Stomach (tissue), 9 donors: ENCODE results near the gene AGAP2. TPM values are rescaled to one million over a fixed set of nuclear protein-coding genes. Genes with fewer than 3 reads are reported as not detected.

Experiments used
- DNase-seq, 2 donors: peaks; one replicate each; pipeline versions ENCODE4 v3.0.0 to v3.0.0-alpha.2; 2013 to 2019
- H3K27ac ChIP-seq, 5 donors: fragments of 200-600 bp in 4 of 5; sonication (generic) in 4 of 5; one replicate each; pipeline ENCODE4 v1.5.1; 2013 to 2019; ENCODE audit warnings: mild to moderate bottlenecking in 1 of 5, moderate library complexity in 1 of 5
- H3K27me3 ChIP-seq, 3 donors: fragments of 200-600 bp; sonication (generic); one replicate each; pipeline ENCODE4 v1.5.1; 2017 to 2019; ENCODE audit warnings: mixed run types in 1 of 3
- H3K36me3 ChIP-seq, 4 donors: fragments of 200-600 bp; sonication (generic); 1 replicate in 3 of 4; 2 replicates in 1 of 4; pipeline ENCODE4 v1.5.1; 2016 to 2019
- H3K4me1 ChIP-seq, 4 donors: fragments of 200-600 bp; sonication (generic); one replicate each; pipeline ENCODE4 v1.5.1; 2016 to 2019
- H3K4me3 ChIP-seq, 4 donors: fragments of 200-600 bp; sonication (generic) in 3 of 4; one replicate each; pipeline ENCODE4 v1.5.1; 2016 to 2019; ENCODE audit warnings: mild to moderate bottlenecking in 1 of 4
- H3K9me3 ChIP-seq, 4 donors: fragments of 200-600 bp; sonication (generic); one replicate each; pipeline ENCODE4 v1.5.1; 2016 to 2019
- CTCF ChIP-seq, 7 experiments: fragments of 450-650 bp in 4 of 7; fragments of 200-600 bp in 3 of 7; sonication (generic) in 3 of 7; IDR thresholded peaks; one replicate each; pipeline ENCODE4 v1.5.1; 2016 to 2019; ENCODE audit warnings: antibody characterized with exemption in 7 of 7, control low read depth in 2 of 7, mild to moderate bottlenecking in 1 of 7
- EP300 ChIP-seq: sonication (generic); formaldehyde crosslinking; IDR thresholded peaks from one replicate; pipeline ENCODE4 v1.6.1; 2017; ENCODE audit warnings: antibody characterized with exemption
- POLR2A ChIP-seq, 4 donors: fragments of 450-650 bp; IDR thresholded peaks; one replicate each; pipeline ENCODE4 v1.6.1; 2016; ENCODE audit warnings: antibody characterized with exemption in 4 of 4, control low read depth in 2 of 4, mild to moderate bottlenecking in 1 of 4, moderate library complexity in 1 of 4
- POLR2AphosphoS5 ChIP-seq, 3 donors: sonication (generic); formaldehyde crosslinking; IDR thresholded peaks; one replicate each; pipeline ENCODE4 v1.6.1; 2016; ENCODE audit warnings: antibody characterized with exemption in 3 of 3
- WGBS, 5 donors: extraction: QIAGEN DNeasy Blood & Tissue Kit in 3 of 5; methylation state at CpG; one replicate each; pipeline versions ENCODE4 v1.1.5 to v1.1.7; 2013 to 2018; 5-methylcytosine and 5-hydroxymethylcytosine counted together
- intact Hi-C: fragments of 100-400 bp; cut with DNase I; formaldehyde crosslinking; loops from one replicate; pipeline ENCODE4 v1.15.1; 2023; ENCODE audit warnings: low total_unique reads
- polyA plus RNA-seq, 3 donors: library from polyadenylated mRNA; stranded (reverse); fragments of 200-250 nt; gene quantifications; one replicate each; pipeline ENCODE4 v1.2.3, GENCODE V29; 2013
- total RNA-seq, 5 donors: library from RNA; depleted of rRNA; stranded (reverse); fragments of >200 nt; gene quantifications; one replicate each; pipeline versions ENCODE4 v1.1.0 to v1.2.3, GENCODE V29; 2014 to 2016
- donor health status: healthy with polysubstance abuse.
- donor health status: Bipolar disorder and iron deficiency.
- donor health status: healthy.

Gene AGAP2
- total and polyA plus RNA-seq, 8 donors: under 0.01 to 5.7 (median 0.68) TPM; not detected in 1

- WGBS, 5 donors: 0 to 1% (median 0%) methylated on average over 24 to 28 of the region's 28 CpGs
- H3K4me1 ChIP-seq: peaks cover 17 to 29% (median 28%) of the 10 kb centered on the region in 4 donors
- peak within 1 kb of the TSS; percentile 92 to 96 (median 93) for H3K27ac ChIP-seq
- DNase-seq: peak; percentile 95 to 99
- intact Hi-C loops: no loop called here
- TF ChIP-seq POLR2AphosphoS5 (IDR thresholded peaks at IDR 0.05) (peak; percentile 41 to 92 (median 62)), CTCF (IDR thresholded peaks at IDR 0.05) (no peak), EP300 (no peak)
- H3K36me3 ChIP-seq: peaks cover 0 to 44% (median 37%) of the 10 kb centered on the region in 4 donors
- peak within 1 kb of the TSS; percentile 57 to 95 (median 76) for H3K4me3 ChIP-seq
- peaks cover 0 to 8% (median 8%) of the 10 kb centered on the region in 3 donors for H3K27me3 ChIP-seq
- H3K9me3 ChIP-seq: no peaks in the 10 kb centered on the region
These were observed 33.4 kb upstream of the AGAP2 start, which contains the start of gene METTL1 for GRCh38 chr12:57771873-57772428. METTL1 (minus strand) TSS chr12:57772105; CDS start chr12:57772083, 22 bp downstream.

- intact Hi-C loops: no loop called here
- Histone ChIP-seq H3K27me3 (peaks cover 0 to 14% (median 14%) of the 10 kb centered on the region in 3 donors), H3K36me3 (peaks cover 0 to 44% (median 37%) of the 10 kb centered on the region in 4 donors), H3K9me3 (no peaks in the 10 kb centered on the region), H3K4me1 (peaks cover 23 to 35% (median 34%) of the 10 kb centered on the region in 4 donors), H3K27ac (peak overlapping the region; percentile 92 to 96 (median 93)), H3K4me3 (peak overlapping the region; percentile 57 to 95 (median 76))
- WGBS, 5 donors: 1 to 2% (median 2%) methylated on average over 16 of the region's 16 CpGs
- TF ChIP-seq EP300 (no peak), POLR2AphosphoS5 (IDR thresholded peaks at IDR 0.05) (no peak), POLR2A (IDR thresholded peaks at IDR 0.05) (no peak), CTCF (IDR thresholded peaks at IDR 0.05) (no peak)
- DNase-seq: peak; percentile 81 to 97
These were observed 32.8 kb upstream of the AGAP2 start for GRCh38 chr12:57771236-57771872.

GRCh38 chr12:57770734-57771133 is 32.2 kb upstream of the AGAP2 start:
- WGBS, 5 donors: 77 to 93% (median 88%) methylated on average over 3 to 4 of the region's 4 CpGs
- H3K27ac ChIP-seq: peak overlapping the region in 1 of 5 donors; percentile 92
- peaks cover 0 to 38% (median 31%) of the 10 kb centered on the region in 4 donors for H3K36me3 ChIP-seq
- peak in 1 of 2 donors; percentile 23 for DNase-seq
- intact Hi-C loops: no loop called here
- H3K4me3 ChIP-seq: peak overlapping the region in 2 of 4 donors; percentile 71 to 80
- H3K9me3 ChIP-seq: no peaks in the 10 kb centered on the region
- no peak for TF ChIP-seq POLR2A (IDR thresholded peaks at IDR 0.05)
- no peak for TF ChIP-seq CTCF (IDR thresholded peaks at IDR 0.05)
- H3K4me1 ChIP-seq: peaks cover 29 to 41% (median 40%) of the 10 kb centered on the region in 4 donors
- peaks cover under 1 to 20% (median 20%) of the 10 kb centered on the region in 3 donors for H3K27me3 ChIP-seq

DNA sequence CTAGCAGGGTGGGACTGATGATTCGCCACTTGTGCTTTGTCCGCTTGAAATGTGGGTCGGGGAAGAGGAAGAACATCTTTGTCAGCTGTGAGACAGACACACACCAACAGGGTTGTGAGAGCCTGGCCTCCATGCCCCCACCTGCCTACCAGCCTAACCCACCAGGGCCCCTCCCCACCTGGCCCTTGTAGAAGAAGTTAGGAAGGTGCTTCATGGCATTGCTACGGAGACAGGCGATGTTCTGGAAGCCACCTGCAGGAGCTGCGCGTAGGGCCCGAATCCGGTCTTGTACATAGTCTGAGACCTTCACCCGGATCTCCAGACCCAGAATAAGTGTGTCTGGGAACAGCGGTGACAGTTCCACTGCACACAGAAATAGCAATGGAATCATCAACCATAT is 31.1 kb upstream of the AGAP2 start:
- intact Hi-C loops: no loop called here
- Histone ChIP-seq H3K9me3 (no peaks in the 10 kb centered on the region), H3K27me3 (peaks cover 10 to 31% (median 31%) of the 10 kb centered on the region in 3 donors), H3K27ac (no peak overlapping the region), H3K4me1 (peaks cover 41 to 53% (median 52%) of the 10 kb centered on the region in 4 donors), H3K36me3 (peaks cover 0 to 30% (median 23%) of the 10 kb centered on the region in 4 donors), H3K4me3 (no peak overlapping the region)
- WGBS, 5 donors: 94 to 98% (median 97%) methylated on average over 10 to 11 of the region's 11 CpGs
- peak in 1 of 2 donors; percentile 9 for DNase-seq
- TF ChIP-seq EP300: no peak
- no peak for TF ChIP-seq CTCF (IDR thresholded peaks at IDR 0.05)
- no peak for TF ChIP-seq POLR2AphosphoS5 (IDR thresholded peaks at IDR 0.05)
- TF ChIP-seq POLR2A (IDR thresholded peaks at IDR 0.05): no peak
